Activated CD4-positive, alpha-beta T cell treated with anti-CD3 and anti-CD28 coated beads, Interleukin-2, amount 10 ng/mL, durations not matched to agents 7 days and 5 days (primary cell): Measurements from ENCODE around the gene ABI3. TPM values are rescaled to one million over a fixed set of nuclear protein-coding genes. Genes with fewer than 3 reads are reported as not detected.

ENCODE experiments used
- CTCF ChIA-PET: fragments of 350-600 bp; sonication (Branson Sonifier 250); formaldehyde crosslinking; loops from one replicate; lab custom pipeline; 2021; ENCODE audit warnings: antibody characterized with exemption; lab: Charles Lee
- POLR2A ChIA-PET: fragments of 350-600 bp; sonication (Branson Sonifier 250); formaldehyde crosslinking; loops from one replicate; lab custom pipeline; 2021; ENCODE audit warnings: antibody characterized with exemption; lab: Charles Lee
- DNase-seq: peaks from one replicate; pipeline ENCODE4 v3.0.0-alpha.2; 2020
- H3K27ac Mint-ChIP-seq: one replicate; pipeline ENCODE4 v1.8.0; 2021; ENCODE audit warnings: mild to moderate bottlenecking, moderate library complexity, mixed read lengths
- H3K27me3 Mint-ChIP-seq: one replicate; pipeline ENCODE4 v1.8.0; 2021; ENCODE audit warnings: mixed read lengths
- H3K36me3 Mint-ChIP-seq: one replicate; pipeline ENCODE4 v1.8.0; 2021; ENCODE audit warnings: low read depth, mixed read lengths
- H3K4me1 Mint-ChIP-seq: one replicate; pipeline ENCODE4 v1.8.0; 2021; ENCODE audit warnings: mixed read lengths
- H3K4me3 Mint-ChIP-seq: one replicate; pipeline ENCODE4 v1.8.0; 2021; ENCODE audit warnings: mild to moderate bottlenecking, moderate library complexity, mixed read lengths
- H3K9me3 Mint-ChIP-seq: one replicate; pipeline ENCODE4 v1.8.0; 2021; ENCODE audit warnings: mixed read lengths
- total RNA-seq, 2 experiments: library from RNA; stranded (reverse); gene quantifications; one replicate each; pipeline ENCODE4 v1.2.3, GENCODE V29; 2021

Gene ABI3
- total RNA-seq, 2 experiments from 2014 or later, result 58.4 to 59.4 TPM

DNA sequence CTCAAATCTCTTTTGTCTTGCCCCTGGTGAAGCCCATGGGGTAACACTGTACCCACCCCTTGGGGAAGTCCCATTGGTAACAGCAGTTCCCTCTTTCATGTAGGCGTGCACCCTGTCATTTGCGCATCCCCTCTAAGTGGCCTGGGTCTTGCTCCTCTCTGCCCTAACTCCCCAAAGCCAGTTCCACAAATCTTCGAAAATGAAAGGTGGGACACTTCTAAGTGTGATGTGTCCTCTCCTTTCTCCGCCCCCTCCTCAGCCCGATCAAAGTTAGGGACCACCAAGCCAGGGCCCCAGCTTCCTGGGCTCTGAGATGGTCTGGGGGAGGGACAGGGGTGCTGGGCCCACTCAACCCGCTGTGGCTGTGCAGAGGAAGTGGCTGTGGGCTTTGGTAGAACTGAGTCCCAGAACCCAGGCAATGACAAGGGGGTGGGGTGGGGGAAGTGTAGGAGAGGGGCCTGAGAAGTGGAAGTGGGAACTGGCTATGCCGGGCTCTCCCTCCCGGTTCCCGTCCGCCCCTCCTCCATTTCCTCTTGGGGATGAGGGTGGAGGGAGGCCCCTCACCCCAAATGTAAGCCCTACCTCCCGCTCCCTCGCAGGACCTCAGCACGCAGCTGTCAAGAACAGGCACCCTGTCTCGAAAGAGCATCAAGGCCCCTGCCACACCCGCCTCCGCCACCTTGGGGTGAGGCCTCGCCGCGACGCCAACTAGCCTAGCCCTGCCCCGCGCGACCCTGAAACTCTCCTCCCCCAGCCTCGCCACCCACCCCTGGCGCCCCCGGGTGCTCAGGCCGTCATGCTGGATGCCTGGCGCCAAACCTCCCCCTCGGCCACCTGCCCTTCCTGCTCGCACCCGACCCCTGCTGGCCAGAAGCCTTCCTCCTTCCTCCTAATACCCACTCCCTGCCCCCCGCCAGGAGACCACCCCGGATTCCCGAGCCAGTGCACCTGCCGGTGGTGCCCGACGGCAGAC is 8.7 kb downstream of the ABI3 start:
- ChIA-PET CTCF (interaction anchor here (1.2 kb wide), 1 partner anchor 38 kb away, joined by 4 read pairs; no protein-coding TSS in a partner anchor), POLR2A (no interaction called here)
- Mint-ChIP-seq H3K27ac (peak overlapping the region; percentile 88), H3K9me3 (no peaks in the 10 kb centered on the region), H3K27me3 (no peaks in the 10 kb centered on the region), H3K4me1 (peaks cover 74% of the 10 kb centered on the region), H3K36me3 (peaks cover 66% of the 10 kb centered on the region), H3K4me3 (peak overlapping the region; percentile 64)
- DNase-seq, result peak; percentile 59

DNA sequence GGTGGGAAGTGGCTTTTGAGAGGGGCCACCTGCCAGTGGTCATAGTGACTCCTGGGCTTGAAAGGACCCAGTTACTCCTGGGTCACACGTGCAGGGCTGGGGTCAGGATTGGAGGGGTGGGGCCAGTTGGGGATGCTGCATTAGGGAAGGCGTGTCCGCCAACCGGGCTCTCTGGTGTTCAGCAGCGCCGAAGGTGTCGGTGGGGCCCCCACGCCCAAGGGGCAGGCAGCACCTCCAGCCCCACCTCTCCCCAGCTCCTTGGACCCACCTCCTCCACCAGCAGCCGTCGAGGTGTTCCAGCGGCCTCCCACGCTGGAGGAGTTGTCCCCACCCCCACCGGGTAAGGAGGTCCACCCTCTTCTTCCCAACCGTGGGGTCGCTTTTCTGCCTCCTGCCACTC is 9.5 kb downstream of the ABI3 start:
- H3K9me3 Mint-ChIP-seq, result no peaks in the 10 kb centered on the region
- POLR2A ChIA-PET, result no interaction called here
- no peak overlapping the region for H3K4me3 Mint-ChIP-seq
- CTCF ChIA-PET, result no interaction called here
- peak overlapping the region; percentile 88 for H3K27ac Mint-ChIP-seq
- peaks cover 65% of the 10 kb centered on the region for H3K36me3 Mint-ChIP-seq
- no peak for DNase-seq
- H3K4me1 Mint-ChIP-seq, result peaks cover 73% of the 10 kb centered on the region
- peaks cover 3% of the 10 kb centered on the region for H3K27me3 Mint-ChIP-seq

DNA sequence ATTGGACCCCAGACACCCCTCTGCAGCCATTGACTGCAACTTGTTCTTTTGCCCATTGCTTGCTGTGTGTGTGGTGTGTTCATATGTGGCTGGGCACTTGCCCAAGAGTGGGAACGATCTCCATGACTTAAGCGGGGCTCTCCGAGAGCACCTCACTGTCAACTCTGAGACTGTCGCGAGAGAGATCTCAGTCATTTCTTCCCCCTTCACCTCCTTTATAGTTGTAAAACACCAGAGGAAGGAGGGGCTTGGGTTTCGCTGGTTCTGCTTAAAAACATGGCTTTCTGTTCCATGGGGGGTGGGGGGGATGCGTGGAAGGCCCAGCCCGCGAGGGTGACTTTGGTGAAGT is 12.6 kb downstream of the ABI3 start:
- Mint-ChIP-seq H3K4me3 (peak overlapping the region; percentile 55), H3K36me3 (peaks cover 42% of the 10 kb centered on the region), H3K27ac (no peak overlapping the region), H3K27me3 (peaks cover 3% of the 10 kb centered on the region), H3K9me3 (no peaks in the 10 kb centered on the region), H3K4me1 (peaks cover 54% of the 10 kb centered on the region)
- ChIA-PET CTCF (interaction anchor here (1.0 to 2.7 kb wide), 3 partner anchors 12 to 135 kb away, joined by 3 to 7 read pairs (median 3); partner anchors contain the start of genes ABI3 and GNGT2), POLR2A (no interaction called here)
- no peak for DNase-seq

DNA sequence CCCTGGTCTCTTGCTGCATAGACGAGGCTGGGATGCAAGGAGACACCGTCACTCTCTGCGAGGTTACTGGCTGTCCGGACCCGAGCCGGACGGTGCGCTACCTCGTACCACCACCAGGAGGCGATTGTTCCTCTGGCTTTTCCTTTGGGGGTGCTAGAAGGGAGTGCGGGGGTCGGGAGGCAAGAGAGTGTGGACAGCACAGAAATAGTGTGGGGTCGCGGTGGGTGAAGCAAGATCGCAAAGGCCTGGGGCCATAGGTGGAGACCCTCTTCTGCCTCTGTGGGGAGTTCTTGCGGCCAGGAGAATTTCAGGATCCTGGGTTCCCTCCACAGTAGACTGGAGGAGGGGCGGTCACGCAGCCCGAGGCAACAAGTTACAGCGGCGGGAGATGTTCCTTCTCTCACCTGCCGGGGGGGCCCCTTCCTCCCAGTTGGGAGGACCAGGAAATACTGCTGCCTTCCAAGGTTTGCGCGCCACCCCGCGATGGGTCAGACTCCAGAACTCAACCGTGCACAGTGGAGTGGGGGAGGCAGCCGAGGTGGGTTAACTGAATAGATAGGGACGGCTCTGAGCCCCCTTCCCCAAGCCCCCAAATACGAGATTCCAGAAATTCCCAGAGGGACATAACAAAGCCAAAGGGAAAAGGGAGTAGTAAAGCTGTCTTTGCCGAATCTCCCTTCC is 13.2 kb downstream of the ABI3 start:
- peaks cover 50% of the 10 kb centered on the region for H3K4me1 Mint-ChIP-seq
- H3K27me3 Mint-ChIP-seq, result peaks cover 3% of the 10 kb centered on the region
- peaks cover 39% of the 10 kb centered on the region for H3K36me3 Mint-ChIP-seq
- POLR2A ChIA-PET, result no interaction called here
- H3K4me3 Mint-ChIP-seq, result peak overlapping the region; percentile 55
- no peak overlapping the region for H3K27ac Mint-ChIP-seq
- peak; percentile 63 for DNase-seq
- CTCF ChIA-PET, result interaction anchor here (0.6 to 2.2 kb wide), 5 partner anchors 15 to 141 kb away, joined by 3 to 9 read pairs (median 5); no protein-coding TSS in a partner anchor
- H3K9me3 Mint-ChIP-seq, result no peaks in the 10 kb centered on the region

DNA sequence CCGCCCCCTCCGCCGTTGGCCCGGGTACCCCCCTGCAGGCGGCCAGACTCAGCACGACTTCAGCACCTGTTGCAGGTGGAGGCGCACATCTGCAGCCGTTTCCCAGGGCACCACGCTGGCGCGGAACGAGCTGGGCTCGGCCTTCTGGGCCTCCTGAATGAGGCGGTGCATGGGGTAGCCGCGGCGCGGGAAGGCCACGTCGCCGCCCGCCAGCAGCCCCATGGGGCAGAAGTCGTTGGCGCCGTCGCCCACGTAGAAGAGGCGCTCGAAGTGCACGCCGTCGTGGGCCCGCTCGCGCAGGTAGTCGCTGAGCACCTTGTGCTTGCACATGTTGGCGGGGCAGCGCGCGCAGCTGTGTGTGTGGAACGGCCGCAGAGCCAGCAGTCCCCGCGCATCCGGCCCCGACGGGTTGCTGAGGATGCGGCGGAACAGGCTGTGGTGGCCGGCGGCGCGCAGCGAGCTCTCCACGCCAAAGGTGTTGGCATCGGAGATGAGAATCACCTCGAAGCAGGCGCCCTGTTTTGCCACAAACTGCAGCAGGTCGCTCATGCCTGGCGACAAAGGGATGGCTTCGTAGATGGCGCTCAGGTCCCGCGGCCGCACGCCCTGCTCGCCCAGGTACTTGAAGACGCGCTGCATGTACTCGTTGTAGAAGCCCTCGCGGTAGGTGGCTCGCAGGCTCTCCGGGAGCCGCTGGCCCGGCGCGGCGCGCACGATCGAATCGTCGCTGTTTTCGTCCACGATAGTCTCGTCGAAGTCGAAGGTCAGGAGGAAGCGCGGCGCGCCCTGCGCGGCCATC is 13.9 kb downstream of the ABI3 start:
- peaks cover 9% of the 10 kb centered on the region for H3K27me3 Mint-ChIP-seq
- peak; percentile 61 for DNase-seq
- H3K4me1 Mint-ChIP-seq, result peaks cover 43% of the 10 kb centered on the region
- ChIA-PET CTCF (interaction anchor here (0.6 to 2.2 kb wide), 5 partner anchors 15 to 141 kb away, joined by 3 to 9 read pairs (median 5); no protein-coding TSS in a partner anchor), POLR2A (no interaction called here)
- H3K9me3 Mint-ChIP-seq, result no peaks in the 10 kb centered on the region
- peak overlapping the region; percentile 20 for H3K4me3 Mint-ChIP-seq
- H3K36me3 Mint-ChIP-seq, result peaks cover 33% of the 10 kb centered on the region
- H3K27ac Mint-ChIP-seq, result no peak overlapping the region

DNA sequence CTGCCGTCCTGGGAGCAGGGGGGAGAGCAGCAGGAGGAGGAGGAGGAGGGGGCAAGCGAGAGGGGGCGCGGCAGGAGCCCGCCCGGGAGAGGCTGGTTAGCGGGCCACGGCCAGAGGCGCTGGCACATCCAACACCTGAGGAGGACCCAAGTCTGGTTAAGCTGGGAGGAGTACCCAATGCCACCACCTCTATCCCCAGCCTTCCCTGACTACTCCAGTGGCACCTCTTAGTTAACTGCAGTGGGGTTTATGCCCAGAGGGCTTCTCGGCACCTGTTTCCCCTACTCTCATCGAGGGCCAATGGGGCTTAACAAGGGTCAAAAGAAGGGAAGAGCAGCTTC is 14.5 kb downstream of the ABI3 start:
- peak overlapping the region; percentile 20 for H3K4me3 Mint-ChIP-seq
- H3K36me3 Mint-ChIP-seq, result peaks cover 30% of the 10 kb centered on the region
- DNase-seq, result no peak
- H3K9me3 Mint-ChIP-seq, result no peaks in the 10 kb centered on the region
- peaks cover 15% of the 10 kb centered on the region for H3K27me3 Mint-ChIP-seq
- peaks cover 41% of the 10 kb centered on the region for H3K4me1 Mint-ChIP-seq
- POLR2A ChIA-PET, result no interaction called here
- CTCF ChIA-PET, result interaction anchor here (1.2 to 2.2 kb wide), 4 partner anchors 20 to 35 kb away, joined by 3 to 9 read pairs (median 5); no protein-coding TSS in a partner anchor
- no peak overlapping the region for H3K27ac Mint-ChIP-seq

DNA sequence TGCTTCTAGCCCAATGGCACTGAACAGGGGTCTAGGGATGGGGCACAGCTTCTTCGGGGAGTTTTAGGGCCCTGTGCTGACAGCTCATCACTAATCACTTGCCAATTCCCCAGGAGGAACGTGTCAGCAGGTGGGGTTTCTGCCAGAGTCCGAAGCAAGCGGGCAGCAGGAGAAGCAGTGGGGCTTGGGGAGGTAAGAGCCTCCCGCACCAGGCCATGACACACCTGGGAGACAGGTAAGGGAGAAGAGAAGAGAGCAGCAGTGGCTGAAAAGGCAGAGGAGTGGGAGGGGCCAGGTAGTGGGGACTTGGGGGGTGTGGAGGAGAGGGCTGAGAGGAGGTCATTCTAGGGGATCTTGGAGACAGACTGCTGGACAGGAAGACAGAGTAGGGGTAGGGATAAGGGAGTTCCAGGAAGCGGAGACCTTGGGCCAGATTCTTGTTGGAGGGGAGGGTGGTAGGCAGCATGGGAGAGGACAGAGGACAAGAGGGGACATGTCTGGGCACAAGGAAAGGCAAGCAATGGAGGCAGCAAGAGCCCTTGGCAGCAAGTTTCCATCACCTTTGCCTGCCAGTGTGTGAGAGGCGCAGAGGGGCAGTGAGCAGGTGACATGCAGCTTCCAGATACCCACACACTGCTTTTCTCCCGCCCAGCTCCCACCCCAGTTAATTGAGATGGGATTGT is 15.2 kb downstream of the ABI3 start:
- POLR2A ChIA-PET, result interaction anchor here (0.8 kb wide), 1 partner anchor 34 kb away, joined by 3 read pairs; no protein-coding TSS in a partner anchor
- CTCF ChIA-PET, result interaction anchor here (0.6 to 2.5 kb wide), 10 partner anchors 10 to 45 kb away, joined by 3 to 13 read pairs (median 4); no protein-coding TSS in a partner anchor
- Mint-ChIP-seq H3K36me3 (peaks cover 26% of the 10 kb centered on the region), H3K4me3 (peak overlapping the region; percentile 22), H3K9me3 (no peaks in the 10 kb centered on the region), H3K27me3 (peaks cover 19% of the 10 kb centered on the region), H3K4me1 (peaks cover 38% of the 10 kb centered on the region), H3K27ac (peak overlapping the region; percentile 58)
- DNase-seq, result no peak

DNA sequence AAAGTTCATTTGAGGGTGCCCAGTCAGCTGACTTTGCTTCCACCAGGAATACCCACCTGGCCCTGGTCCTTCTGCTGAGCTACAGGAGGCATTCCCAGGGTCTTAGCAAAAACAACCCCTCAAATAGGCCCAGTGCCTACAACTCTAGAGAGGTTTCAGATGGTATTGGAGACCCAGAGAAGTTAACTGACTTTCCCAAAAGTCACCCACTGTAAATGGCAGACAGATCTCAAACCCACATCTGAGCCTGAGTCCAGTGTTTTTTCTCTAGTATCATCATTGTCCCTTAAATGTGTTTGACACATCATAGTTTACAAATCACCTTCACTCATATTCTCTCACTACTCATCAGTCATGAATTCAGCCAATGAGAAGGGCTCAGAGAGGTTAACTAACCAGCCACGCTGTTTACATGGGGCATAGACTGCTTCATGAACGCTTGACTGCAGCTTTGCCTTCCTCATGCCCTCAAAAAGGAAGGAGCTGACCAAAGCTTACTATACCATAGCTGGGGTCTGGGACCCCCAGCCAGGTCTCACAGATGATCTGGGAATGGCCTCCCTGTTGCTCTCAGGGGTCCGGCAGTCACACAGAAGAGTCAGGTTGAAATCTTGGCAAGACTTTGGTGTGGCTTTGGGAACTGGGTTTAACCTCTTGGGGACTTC is 16.4 kb downstream of the ABI3 start:
- H3K4me3 Mint-ChIP-seq, result no peak overlapping the region
- H3K9me3 Mint-ChIP-seq, result no peaks in the 10 kb centered on the region
- peaks cover 27% of the 10 kb centered on the region for H3K27me3 Mint-ChIP-seq
- H3K4me1 Mint-ChIP-seq, result peaks cover 40% of the 10 kb centered on the region
- POLR2A ChIA-PET, result interaction anchor here (0.8 kb wide), 1 partner anchor 35 kb away, joined by 3 read pairs; no protein-coding TSS in a partner anchor
- H3K27ac Mint-ChIP-seq, result peak overlapping the region; percentile 9
- CTCF ChIA-PET, result interaction anchor here (1.0 to 2.5 kb wide), 12 partner anchors 9 to 189 kb away, joined by 3 to 13 read pairs (median 4); partner anchors contain the start of genes ABI3 and GNGT2
- DNase-seq, result no peak
- peaks cover 21% of the 10 kb centered on the region for H3K36me3 Mint-ChIP-seq

DNA sequence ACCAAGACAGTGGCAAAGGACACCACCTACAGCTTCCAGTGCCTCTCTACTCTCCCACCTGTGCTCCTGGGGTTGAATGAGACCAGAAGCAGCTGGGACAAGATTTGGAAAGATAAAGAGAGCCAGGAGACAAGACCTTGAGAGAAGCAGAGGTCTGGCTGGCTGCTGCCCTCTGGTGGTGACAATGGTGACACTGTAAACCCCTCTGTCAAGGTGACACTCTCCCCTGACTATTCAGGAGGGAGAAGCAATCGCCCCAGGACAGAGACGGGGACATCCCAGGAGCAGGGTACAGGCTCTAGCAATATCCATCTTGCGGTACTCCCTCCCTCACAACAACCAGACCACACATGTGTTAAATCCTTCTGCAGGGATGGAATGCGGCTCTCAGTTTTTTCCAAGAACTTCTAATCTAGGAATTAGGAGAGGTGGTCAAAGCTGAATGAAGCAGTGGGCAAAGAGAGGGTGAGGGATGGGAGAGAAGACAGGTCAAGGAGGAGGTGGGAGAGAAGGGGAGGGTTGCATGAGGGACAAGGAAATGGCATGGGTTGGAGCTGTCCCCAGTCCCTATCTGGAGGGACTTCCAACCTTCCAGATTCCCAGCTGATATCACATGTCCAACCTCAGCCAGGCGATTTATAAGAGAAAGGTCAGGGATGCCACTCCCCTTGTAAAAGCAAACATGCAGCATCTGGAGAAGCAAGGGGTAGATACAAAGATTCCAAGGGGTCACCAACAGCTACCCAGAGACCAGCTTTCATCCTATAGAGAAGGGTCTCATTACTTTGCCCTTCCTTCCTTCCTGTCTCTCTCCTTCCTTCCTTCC is 17.1 kb downstream of the ABI3 start:
- H3K27me3 Mint-ChIP-seq, result peaks cover 30% of the 10 kb centered on the region
- POLR2A ChIA-PET, result no interaction called here
- H3K4me1 Mint-ChIP-seq, result peaks cover 35% of the 10 kb centered on the region
- no peak overlapping the region for H3K27ac Mint-ChIP-seq
- no peaks in the 10 kb centered on the region for H3K9me3 Mint-ChIP-seq
- peaks cover 13% of the 10 kb centered on the region for H3K36me3 Mint-ChIP-seq
- peak; percentile 85 for DNase-seq
- CTCF ChIA-PET, result interaction anchor here (1.0 to 2.5 kb wide), 9 partner anchors 9 to 188 kb away, joined by 3 to 13 read pairs (median 5); partner anchors contain the start of genes ABI3 and GNGT2
- no peak overlapping the region for H3K4me3 Mint-ChIP-seq

DNA sequence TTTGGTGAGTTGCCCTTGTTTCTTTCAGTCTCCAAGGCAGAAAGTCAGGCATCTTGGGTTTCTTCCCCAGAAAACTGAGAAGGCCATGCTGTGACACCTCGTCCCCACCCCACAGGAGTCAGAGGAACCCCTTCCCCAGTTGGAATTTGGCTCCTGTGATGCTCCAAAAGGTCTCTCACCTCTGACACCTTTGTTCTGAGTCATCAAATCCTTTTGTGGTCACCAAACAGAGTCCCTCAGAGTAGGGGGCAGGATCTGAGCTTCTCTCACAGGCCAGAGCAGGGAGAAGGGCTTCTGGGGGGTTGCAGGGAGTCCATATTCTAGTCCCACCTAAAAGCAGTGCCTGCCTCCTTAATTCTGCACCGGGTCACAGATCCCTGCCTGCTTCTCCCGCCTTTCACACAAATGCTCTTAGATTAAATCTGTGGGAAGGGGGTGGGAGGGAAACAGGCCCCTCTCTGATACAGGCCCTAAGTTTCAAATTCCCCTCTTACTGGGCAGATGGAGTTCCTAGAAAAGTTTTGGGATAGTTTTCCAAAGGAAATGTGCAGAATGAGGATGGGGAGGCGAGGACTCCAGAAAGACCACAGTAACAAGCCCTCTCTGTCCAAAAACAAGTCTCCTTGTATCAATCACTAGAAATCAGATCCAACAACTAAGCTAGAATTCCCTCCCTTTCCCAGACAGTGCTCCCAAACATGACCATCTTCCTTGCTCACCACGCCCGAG is 18.7 kb downstream of the ABI3 start:
- H3K27ac Mint-ChIP-seq, result no peak overlapping the region
- H3K36me3 Mint-ChIP-seq, result peaks cover 3% of the 10 kb centered on the region
- ChIA-PET CTCF (interaction anchor here (0.7 to 2.7 kb wide), 6 partner anchors 11 to 550 kb away, joined by 3 to 13 read pairs (median 6); no protein-coding TSS in a partner anchor), POLR2A (no interaction called here)
- no peaks in the 10 kb centered on the region for H3K9me3 Mint-ChIP-seq
- peaks cover 36% of the 10 kb centered on the region for H3K27me3 Mint-ChIP-seq
- no peak for DNase-seq
- peaks cover 19% of the 10 kb centered on the region for H3K4me1 Mint-ChIP-seq
- peak overlapping the region; percentile 36 for H3K4me3 Mint-ChIP-seq
